HS-5 (cell line): ENCODE data around the gene ARHGAP30.

Source experiments
- DNase-seq: peaks from one replicate; pipeline ENCODE4 v3.0.0-alpha.2; 2012; ENCODE audit warnings: low read depth

The ARHGAP30 gene

GRCh38 chr1:161091093-161091492 is 21.4 kb upstream of the ARHGAP30 start:
- no peak for DNase-seq

- DNase-seq = no peak
Measured at GRCh38 chr1:161090617-161091016, 20.9 kb upstream of the ARHGAP30 start.

- no peak for DNase-seq
Measured at GRCh38 chr1:161089938-161090337, 20.2 kb upstream of the ARHGAP30 start.

GRCh38 chr1:161089251-161089924 is 19.7 kb upstream of the ARHGAP30 start, which contains the start of gene NECTIN4:
Gene NECTIN4, minus strand, starts transcription at chr1:161089558. Its CDS starts 262 bp downstream, at chr1:161089296.
- DNase-seq = no peak

GRCh38 chr1:161088587-161089110 is 19.0 kb upstream of the ARHGAP30 start:
- no peak for DNase-seq

- no peak for DNase-seq
Measured at GRCh38 chr1:161086457-161086856, 16.8 kb upstream of the ARHGAP30 start.

GRCh38 chr1:161085165-161085564 is 15.5 kb upstream of the ARHGAP30 start:
- DNase-seq = no peak

GRCh38 chr1:161084597-161084988 is 14.9 kb upstream of the ARHGAP30 start:
- no peak for DNase-seq

GRCh38 chr1:161083748-161084596 is 14.3 kb upstream of the ARHGAP30 start:
- DNase-seq = no peak

- peak; percentile 83 for DNase-seq
Measured at GRCh38 chr1:161082996-161083747, 13.5 kb upstream of the ARHGAP30 start.

- DNase-seq = no peak
Measured at GRCh38 chr1:161082483-161082882, 12.8 kb upstream of the ARHGAP30 start.

GRCh38 chr1:161081519-161081918 is 11.8 kb upstream of the ARHGAP30 start:
- DNase-seq = no peak

- no peak for DNase-seq
Measured at GRCh38 chr1:161080441-161081405, 11.0 kb upstream of the ARHGAP30 start.

- no peak for DNase-seq
Measured at GRCh38 chr1:161079436-161080110, 9.9 kb upstream of the ARHGAP30 start.

GRCh38 chr1:161077426-161077825 is 7.7 kb upstream of the ARHGAP30 start:
- no peak for DNase-seq

GRCh38 chr1:161076410-161076809 is 6.7 kb upstream of the ARHGAP30 start:
- no peak for DNase-seq

GRCh38 chr1:161074676-161075368 is 5.1 kb upstream of the ARHGAP30 start:
- no peak for DNase-seq

GRCh38 chr1:161073474-161074121 is 3.9 kb upstream of the ARHGAP30 start:
- DNase-seq = no peak

GRCh38 chr1:161072751-161073449 is 3.2 kb upstream of the ARHGAP30 start:
- DNase-seq = no peak
